ENCODE measurements around the gene SIK3.

SIK3 gene

DNA sequence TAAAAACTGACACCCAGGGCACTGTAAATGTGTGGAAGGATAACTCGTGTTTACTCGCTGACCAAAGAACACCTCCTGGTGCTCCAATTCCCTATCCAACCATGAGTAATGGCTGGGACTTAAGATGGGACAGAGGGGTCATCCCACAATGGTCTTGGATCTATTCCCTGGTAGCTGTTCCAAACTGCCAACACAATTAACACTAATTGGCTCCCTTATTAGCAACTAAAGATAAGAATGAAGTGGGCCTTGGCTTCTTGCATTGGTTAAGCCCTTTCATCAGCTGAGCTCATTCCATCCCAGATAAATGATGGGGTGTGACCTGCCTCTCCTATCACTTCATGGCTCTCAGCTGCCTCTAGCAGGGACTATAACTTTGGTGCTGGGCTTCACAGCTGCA is 1.5 kb upstream of the SIK3 start:
- no peak overlapping the region for H3K4me3 ChIP-seq (replicated peaks; ENCODE audit: low read depth, low read length)
- TF ChIP-seq CTCF (IDR thresholded peaks at IDR 0.05; ENCODE audit: low read depth, low read length, missing control alignments): no peak
- DNase-seq (ENCODE audit: extremely low read depth, low read depth): no peak

GRCh38 chr11:117097389-117098268 is 599 bp downstream of the SIK3 start:
- no peak for TF ChIP-seq CTCF (IDR thresholded peaks at IDR 0.05; ENCODE audit: low read depth, low read length, missing control alignments)
- H3K4me3 ChIP-seq (replicated peaks; ENCODE audit: low read depth, low read length): peak overlapping the region; percentile 82
- DNase-seq (ENCODE audit: extremely low read depth, low read depth): no peak

- no peak for DNase-seq (ENCODE audit: extremely low read depth, low read depth)
- H3K4me3 ChIP-seq (replicated peaks; ENCODE audit: low read depth, low read length): peak overlapping the region; percentile 82
- no peak for TF ChIP-seq CTCF (IDR thresholded peaks at IDR 0.05; ENCODE audit: low read depth, low read length, missing control alignments)
These were observed 1.2 kb downstream of the SIK3 start for GRCh38 chr11:117097014-117097388.

DNA sequence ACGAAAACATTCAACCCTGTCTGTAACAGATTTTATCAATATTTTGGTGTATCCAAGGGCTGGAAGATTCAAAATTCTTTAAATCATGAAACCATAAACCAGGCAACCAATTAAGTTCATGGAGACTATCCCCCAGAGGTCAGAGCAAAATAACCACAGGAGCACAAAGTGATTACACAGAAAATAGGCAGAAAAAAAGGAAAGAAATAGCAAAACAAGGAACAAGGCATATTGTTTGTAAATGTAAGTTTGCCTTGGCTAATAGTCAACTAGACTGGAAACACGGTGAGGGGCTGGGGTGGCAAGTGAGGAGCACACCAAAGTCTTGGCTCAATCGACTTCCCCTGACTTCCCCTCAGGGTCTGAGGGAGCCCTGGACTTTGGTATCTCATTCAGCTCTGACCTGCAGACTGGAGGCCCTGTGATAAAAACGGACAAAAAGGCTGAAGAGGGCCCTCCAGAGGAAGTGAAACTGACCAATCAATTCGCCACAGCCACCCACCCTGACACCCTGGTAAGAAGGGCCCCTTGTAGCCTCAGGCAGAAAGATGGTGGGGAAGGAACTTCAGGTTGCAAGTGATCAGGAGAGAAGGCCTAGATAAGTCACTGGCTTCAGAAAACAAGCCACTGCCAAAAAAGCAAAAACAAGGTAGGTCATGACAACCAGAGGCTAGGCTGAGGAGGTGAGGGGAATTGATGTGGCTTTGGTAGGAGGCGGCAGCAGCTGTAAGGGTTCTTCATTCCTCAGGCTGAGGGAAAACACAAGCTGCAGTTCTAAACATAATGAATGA is 1.8 kb downstream of the SIK3 start:
- no peak for TF ChIP-seq CTCF (IDR thresholded peaks at IDR 0.05; ENCODE audit: low read depth, low read length, missing control alignments)
- no peak for DNase-seq (ENCODE audit: extremely low read depth, low read depth)
- peak overlapping the region; percentile 82 for H3K4me3 ChIP-seq (replicated peaks; ENCODE audit: low read depth, low read length)

GRCh38 chr11:117095284-117096161 is 2.7 kb downstream of the SIK3 start:
- TF ChIP-seq CTCF (IDR thresholded peaks at IDR 0.05; ENCODE audit: low read depth, low read length, missing control alignments): no peak
- H3K4me3 ChIP-seq (replicated peaks; ENCODE audit: low read depth, low read length): peak overlapping the region; percentile 82
- peak; percentile 56 for DNase-seq (ENCODE audit: extremely low read depth, low read depth)

- DNase-seq (ENCODE audit: extremely low read depth, low read depth): no peak
- no peak for TF ChIP-seq CTCF (IDR thresholded peaks at IDR 0.05; ENCODE audit: low read depth, low read length, missing control alignments)
- no peak overlapping the region for H3K4me3 ChIP-seq (replicated peaks; ENCODE audit: low read depth, low read length)
These were observed 3.5 kb downstream of the SIK3 start for GRCh38 chr11:117094776-117095175.

Measured in HFF-Myc (cell line).